GM15510 (cell line): Measurements from ENCODE around the gene B4GALT3.

ENCODE experiments used
- POLR2A ChIP-seq: IDR thresholded peaks from 3 replicates; pipeline ENCODE4 v1.6.1; 2011; ENCODE audit warnings: borderline replicate concordance; ENCODE audit not compliant: insufficient read length; ENCODE audit errors: extremely low read depth

B4GALT3 gene

GRCh38 chr1:161196521-161197451 is 19.5 kb upstream of the B4GALT3 start:
- no peak for TF ChIP-seq POLR2A

- no peak for TF ChIP-seq POLR2A
Measured at GRCh38 chr1:161196111-161196510, 18.8 kb upstream of the B4GALT3 start.

- TF ChIP-seq POLR2A = no peak
Measured at GRCh38 chr1:161195171-161195570, 17.9 kb upstream of the B4GALT3 start.

- no peak for TF ChIP-seq POLR2A
Measured at GRCh38 chr1:161193561-161194235, 16.4 kb upstream of the B4GALT3 start.

- no peak for TF ChIP-seq POLR2A
Measured at GRCh38 chr1:161192476-161193465, 15.5 kb upstream of the B4GALT3 start.

- no peak for TF ChIP-seq POLR2A
Measured at GRCh38 chr1:161191971-161192370, 14.7 kb upstream of the B4GALT3 start.

- TF ChIP-seq POLR2A = no peak
Measured at GRCh38 chr1:161190962-161191521, 13.7 kb upstream of the B4GALT3 start.

- no peak for TF ChIP-seq POLR2A
Measured at GRCh38 chr1:161189036-161189435, 11.7 kb upstream of the B4GALT3 start.

- TF ChIP-seq POLR2A = no peak
Measured at GRCh38 chr1:161188381-161188780, 11.1 kb upstream of the B4GALT3 start.

- no peak for TF ChIP-seq POLR2A
Measured at GRCh38 chr1:161187311-161187710, 10.0 kb upstream of the B4GALT3 start.

- no peak for TF ChIP-seq POLR2A
Measured at GRCh38 chr1:161185732-161186311, 8.5 kb upstream of the B4GALT3 start.

- TF ChIP-seq POLR2A = peak; percentile 28
Measured at GRCh38 chr1:161185282-161185682, 8.0 kb upstream of the B4GALT3 start.

- TF ChIP-seq POLR2A = no peak
Measured at GRCh38 chr1:161182214-161182613, 4.9 kb upstream of the B4GALT3 start.

GRCh38 chr1:161180639-161181038 is 3.3 kb upstream of the B4GALT3 start:
- TF ChIP-seq POLR2A = no peak
